G401 (cell line): ENCODE data around the gene MYT1. TPM values are rescaled to one million over a fixed set of nuclear protein-coding genes. Genes with fewer than 3 reads are reported as not detected.

Experiments used
- DNase-seq: peaks from one replicate; pipeline ENCODE4 v3.0.0-alpha.2; 2015; ENCODE audit warnings: low spot score
- in situ Hi-C: cut with HindIII; loops from 2 replicates; pipeline ENCODE4 v1.10.0; 2016; ENCODE audit warnings: low sequenced_read_pairs, mixed read lengths
- total RNA-seq: library from RNA; depleted of rRNA; stranded (reverse); fragments of >200 nt; shearing (Covaris generic); gene quantifications from 2 replicates; pipeline ENCODE4 v1.2.3, GENCODE V29; 2014

Gene MYT1
- total RNA-seq, 1 experiment from 2014 or later = 0.20 TPM

- DNase-seq = no peak
- in situ Hi-C loops = no loop called here
Measured at GRCh38 chr20:64238115-64238825, 74.0 kb downstream of the MYT1 start.

- in situ Hi-C loops = no loop called here
- no peak for DNase-seq
Measured at GRCh38 chr20:64238851-64239387, 74.7 kb downstream of the MYT1 start.

DNA sequence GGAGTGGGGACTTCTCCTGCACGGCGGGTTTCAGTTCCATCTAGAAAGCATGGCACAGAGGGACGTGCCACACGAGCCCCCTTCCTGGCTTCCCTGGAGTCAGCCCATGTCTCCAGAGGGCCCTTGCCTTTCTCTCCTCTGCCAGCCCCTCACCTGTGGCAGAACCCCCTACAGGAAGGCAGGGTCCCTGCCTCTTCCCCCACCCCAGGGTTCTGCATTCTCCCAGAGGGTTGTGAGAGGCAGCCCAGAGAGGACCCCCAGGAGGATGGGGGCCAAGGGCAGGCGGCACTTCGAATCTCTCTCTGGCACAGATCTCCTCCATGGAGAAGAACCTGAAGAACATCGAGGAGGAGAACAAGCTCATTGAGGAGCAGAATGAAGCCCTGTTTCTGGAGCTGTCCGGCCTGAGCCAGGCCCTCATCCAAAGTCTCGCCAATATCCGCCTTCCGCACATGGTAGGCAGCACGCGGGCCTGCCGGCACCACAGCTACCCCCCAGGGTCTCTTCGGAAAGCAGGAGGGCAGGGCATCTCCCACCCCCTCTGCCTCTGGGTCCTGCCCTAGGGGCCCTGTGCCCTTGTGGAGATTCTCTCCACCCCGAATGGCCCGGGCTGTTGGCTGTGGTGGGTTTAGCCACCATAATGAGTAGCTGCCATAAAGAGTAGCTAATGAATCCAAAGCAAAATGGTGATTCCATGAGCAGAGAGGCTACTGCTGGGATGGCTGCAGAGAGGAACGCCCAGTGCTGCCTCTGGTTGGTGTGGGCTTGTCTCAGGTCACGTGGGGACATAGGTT, 75.4 kb downstream of the MYT1 start:
- in situ Hi-C loops = no loop called here
- DNase-seq = no peak

DNA sequence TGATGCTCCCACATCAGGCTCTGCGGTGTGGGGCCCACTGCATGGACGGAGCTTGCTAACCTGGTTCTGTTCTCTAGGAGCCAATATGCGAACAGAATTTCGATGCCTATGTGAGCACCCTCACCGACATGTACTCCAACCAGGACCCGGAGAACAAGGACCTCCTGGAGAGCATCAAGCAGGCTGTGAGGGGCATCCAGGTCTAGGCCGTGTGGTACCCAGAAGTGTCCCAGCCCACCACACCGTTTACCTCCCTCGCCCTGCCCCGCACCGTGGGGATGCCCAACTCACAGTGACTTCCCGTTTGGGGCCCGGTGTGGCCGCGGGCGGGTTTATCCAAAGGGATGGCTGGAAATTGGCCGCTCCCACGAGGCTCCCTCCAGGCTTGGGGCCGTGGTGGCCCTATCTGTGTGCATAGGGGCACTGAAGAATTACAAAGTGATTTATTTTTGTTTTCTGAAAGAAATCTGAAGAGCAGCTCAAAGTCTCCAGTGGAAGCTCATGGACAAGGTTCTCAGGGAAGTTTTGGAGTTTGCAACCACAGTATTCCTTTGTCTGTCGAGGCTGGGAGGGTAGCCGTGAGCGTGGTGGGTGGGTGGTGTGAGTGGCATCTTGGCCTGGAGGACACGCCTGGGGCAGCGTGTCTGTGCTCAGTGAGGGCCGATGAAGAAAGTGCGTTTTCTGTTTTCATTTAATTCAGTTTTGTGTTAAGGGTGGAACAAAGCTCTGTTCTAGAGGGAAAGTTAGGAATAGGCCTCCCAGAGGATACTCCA, 76.2 kb downstream of the MYT1 start:
- DNase-seq = no peak
- in situ Hi-C loops = no loop called here

GRCh38 chr20:64241061-64241460, 76.8 kb downstream of the MYT1 start:
- in situ Hi-C loops = no loop called here
- no peak for DNase-seq

DNA sequence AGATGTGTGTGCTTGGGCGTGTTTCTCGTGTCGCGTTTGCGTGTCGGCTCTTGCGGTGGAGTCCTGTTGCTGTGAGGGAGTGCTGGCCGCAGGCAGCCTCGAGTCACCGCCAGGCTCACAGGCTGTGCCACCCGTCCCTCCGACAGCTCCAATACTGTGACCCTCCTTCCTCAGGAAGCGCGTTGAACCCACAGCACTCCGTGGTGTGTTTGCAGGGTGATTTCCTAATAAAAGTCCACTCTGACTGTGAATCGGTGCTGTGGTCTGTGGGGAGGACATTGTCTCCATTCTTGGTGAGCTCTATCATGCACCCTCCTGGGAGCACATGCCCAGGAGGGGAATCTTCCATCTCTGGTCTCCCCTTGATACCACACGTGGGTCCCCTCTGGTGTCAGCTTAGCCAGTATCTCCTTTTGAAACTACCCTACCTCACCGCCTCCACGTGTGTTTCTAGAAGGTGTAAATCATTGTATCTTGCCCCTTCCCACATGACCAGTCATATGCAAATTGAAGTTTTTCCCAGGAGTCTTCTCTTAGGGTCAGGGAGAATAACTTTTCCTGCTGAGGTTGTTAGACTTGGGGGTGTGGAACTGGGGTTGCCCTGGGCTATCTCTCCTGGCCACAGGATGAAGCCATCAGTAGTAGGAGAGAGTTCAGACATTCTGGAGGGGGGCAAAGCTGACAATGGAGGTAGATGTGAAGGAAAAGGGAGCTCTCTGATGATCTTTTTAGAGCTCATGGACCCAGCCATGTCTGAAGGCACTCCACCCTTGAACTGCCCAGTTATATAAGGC, 77.9 kb downstream of the MYT1 start:
- in situ Hi-C loops = no loop called here
- DNase-seq = no peak

DNA sequence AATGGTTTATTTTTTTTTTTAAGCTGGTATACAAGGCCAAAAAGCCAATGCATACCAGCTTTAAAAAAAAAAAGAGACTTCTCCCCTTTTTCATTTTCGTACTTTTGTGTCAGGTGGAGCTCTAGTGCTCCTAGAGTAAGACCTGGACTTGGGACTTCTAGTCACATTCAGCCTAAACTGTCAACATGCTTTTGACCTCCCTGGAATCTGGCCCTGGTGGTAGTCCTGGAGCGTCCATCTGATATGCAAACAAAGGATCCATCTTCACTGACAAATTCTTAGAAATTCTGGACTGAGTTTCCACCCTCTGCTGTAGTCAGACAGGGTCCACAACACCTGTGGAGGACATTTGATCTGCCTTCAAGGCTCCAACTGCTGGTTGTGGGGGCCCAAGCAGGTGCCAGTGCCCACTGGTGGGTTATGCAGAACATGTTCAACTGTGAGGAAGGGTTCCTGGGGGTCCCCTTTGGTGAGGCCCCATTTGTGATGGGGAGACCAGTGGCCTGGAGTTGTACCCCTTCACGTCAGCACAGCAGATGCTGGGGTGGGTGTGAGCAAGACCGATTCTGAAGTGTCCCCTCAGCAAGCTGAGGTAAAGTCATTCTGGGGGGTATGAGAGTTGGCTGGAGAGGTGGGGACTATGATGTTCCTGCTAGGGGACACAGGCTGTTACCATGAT, 78.7 kb downstream of the MYT1 start:
- no peak for DNase-seq
- in situ Hi-C loops = no loop called here

DNA sequence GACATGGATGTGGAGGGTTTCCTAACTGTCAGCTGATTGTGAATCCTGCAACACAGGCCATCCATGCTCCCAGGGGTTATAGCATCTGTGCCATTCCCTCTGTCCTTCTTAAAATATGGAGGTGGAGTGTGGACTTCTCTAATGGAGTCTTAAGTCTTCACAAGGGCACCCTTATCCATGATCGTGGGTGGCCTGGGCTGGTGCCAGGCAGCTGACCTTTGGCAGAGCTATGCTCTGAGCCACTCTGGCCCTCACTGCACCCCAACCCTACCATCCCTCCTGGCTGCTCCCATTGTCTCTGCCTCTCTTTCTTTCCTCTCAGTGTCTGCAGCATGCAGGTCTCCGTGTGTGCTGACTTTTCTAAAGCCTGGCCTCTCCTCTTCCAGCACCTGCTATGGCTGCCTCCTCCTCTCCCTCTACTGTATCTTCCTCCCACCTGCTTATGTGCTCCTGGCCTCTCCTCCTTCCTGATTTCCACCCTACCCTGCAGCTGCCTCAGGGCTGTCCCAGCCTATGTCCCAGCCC, 80.1 kb downstream of the MYT1 start:
- in situ Hi-C loops = no loop called here
- DNase-seq = no peak

DNA sequence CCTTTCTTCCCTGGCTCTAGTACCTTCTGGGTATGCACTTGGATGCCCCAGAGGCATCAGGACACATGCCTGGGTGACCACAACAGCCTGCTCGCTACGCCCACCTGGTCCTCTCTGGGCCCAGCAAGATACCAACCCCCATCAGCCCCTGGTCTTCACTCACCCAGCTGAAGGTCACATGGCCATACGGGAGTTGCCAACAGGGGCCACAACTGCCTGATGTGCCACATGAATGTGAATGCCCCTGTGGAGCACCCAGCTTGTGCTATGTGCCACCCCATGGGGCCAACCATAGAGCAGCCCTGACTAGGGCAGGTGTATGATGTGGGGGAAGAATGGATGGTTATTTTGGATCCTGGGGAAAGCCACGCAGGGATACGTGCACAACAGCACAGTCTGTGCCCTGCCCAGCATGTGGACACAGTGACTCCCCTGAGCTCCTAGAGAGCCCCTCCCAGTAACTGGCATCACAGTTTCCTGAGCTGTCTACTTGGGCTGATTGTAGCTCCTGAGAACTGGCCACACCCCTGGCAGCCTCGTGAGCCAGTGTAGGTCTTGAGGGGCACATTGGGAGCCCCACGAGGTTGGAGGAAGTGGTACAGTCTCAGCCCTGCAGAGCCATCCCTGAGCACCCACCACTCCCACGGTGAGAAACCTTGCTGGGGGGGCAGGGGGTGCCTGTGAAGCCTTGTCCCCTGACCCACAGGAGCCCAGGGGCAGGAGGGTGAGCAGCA, 80.8 kb downstream of the MYT1 start:
- no peak for DNase-seq
- in situ Hi-C loops = no loop called here

- DNase-seq = no peak
- in situ Hi-C loops = no loop called here
Measured at GRCh38 chr20:64245746-64246595, 81.7 kb downstream of the MYT1 start.

DNA sequence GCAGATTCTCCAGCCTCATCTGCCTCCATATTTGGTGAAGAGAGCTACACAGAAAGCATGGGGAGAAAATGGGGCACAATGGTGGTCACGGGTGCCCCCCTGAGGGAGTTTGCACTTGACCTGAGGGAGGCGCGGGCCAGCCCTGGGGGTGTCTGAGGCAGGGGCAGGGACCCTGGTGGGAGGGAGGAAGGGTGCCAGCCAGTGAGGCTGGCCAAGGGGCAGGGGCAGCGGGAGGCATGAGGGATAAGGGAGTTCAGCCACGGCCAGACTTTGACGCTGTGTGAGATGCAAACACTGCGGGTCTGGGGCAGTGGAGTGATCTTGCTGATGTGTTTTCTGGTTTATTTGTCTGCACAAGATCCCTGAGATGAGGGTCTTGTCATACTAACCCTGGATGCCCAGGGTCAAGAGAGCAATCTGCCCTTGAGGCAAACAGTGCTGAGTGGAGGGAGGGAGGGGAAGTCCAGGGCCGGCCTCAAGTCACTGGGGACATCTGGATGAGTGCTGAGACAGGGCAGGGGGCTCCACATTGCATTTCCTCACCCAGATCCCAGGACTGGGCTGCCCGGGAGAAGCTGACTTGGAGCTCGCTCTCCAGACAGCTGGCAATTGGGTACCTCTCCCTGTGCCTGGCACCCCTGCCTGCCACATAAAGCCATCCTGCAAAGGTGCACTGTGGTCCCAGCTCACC, 82.5 kb downstream of the MYT1 start:
- in situ Hi-C loops = no loop called here
- no peak for DNase-seq

DNA sequence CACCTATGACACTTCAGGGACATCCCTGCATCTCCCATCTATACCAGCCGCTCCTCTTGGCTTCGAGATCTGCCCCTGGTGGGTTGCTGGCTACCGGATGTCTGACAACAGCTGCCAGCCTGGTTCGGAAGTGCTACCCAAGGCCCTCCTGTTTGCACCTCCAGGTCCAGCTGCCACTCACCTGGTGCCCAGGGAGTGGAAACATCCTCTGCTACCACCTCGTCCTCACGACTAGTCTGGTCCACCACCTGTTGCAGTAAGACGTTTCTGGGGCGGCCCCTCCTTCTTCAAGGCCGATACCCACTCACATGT, 83.0 kb downstream of the MYT1 start:
- in situ Hi-C loops = no loop called here
- DNase-seq = no peak

DNA sequence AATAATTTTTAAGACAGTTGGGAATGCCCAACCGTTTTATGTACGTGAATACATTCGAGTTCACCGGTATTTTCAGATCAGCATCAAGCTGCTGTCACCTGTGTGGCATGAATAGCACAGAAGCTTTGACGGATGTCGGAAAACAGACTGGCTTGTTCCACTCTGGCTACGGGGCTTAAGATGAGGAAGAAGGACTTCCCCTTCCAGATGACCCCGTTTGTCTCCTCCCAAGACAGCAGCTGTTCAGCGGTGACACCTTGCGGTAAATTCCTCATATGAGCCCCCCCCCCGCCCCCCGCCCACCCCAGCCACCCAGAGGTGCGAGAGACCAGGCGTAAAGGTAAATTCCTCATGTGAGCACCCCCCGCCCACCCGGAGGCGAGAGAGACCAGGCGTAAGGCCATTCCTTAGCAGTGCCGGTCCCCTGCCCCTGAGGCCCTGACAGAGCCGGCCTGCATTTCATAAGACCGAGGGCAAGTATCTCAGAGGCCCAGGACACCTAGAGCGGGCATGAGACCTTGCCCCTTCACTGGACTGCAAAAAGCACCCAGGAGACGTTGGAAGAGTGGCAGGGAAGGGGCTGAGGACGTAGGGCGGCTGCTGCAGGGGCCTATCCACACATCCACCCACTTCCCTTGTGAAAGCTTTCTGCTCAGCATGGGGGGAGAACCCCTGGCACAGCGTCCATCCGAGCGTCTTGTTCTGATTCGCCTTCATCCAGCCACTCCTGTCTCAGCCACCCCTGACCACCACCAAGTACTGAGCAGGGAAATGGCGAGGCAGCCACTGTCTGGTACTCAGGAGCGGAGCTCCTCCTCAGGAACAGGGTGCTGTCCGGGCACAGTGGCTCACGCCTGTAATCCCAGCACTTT, 84.0 kb downstream of the MYT1 start:
- DNase-seq = no peak
- in situ Hi-C loops = no loop called here

- DNase-seq = no peak
- in situ Hi-C loops = no loop called here
Measured at GRCh38 chr20:64250027-64250426, 85.8 kb downstream of the MYT1 start.

DNA sequence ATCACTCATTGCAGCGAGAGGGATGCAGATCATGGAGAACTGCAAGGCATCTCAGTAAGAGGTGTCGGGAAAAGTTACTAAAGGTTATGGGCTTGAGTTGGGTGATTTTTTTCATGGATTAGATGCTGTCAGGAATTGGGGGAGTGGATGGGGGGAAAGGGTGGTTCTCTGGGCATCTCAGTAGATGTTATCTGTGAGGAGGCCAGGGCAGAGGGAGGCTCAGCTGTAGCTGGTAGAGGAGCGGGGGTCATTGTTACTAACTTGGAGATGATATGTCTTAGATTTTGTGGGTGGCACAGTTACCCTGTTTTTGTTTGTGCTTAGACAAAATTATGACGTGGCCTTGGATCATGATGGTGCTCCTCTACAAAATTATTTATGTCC, 88.7 kb downstream of the MYT1 start:
- in situ Hi-C loops = no loop called here
- no peak for DNase-seq

GRCh38 chr20:64253443-64253842, 89.2 kb downstream of the MYT1 start:
- in situ Hi-C loops = no loop called here

More at GRCh38 chr20:64253443-64253842, 89.2 kb downstream of the MYT1 start:
- no peak for DNase-seq
